ENCODE measurements around the gene STEEP1.
"Not testable (repeated sequence)": the region's sequence is repeated elsewhere in the genome, so short reads cannot be mapped to it uniquely, and the experiment has no call there.

STEEP1 gene

GRCh38 chrX:119529345-119530276 is 35.6 kb downstream of the STEEP1 start:
- no peak for DNase-seq

GRCh38 chrX:119523664-119524184 is 41.5 kb downstream of the STEEP1 start:
- no peak for DNase-seq

- no peak for DNase-seq
These were observed 44.0 kb downstream of the STEEP1 start for GRCh38 chrX:119521246-119521645.

GRCh38 chrX:119518371-119518770 is 46.8 kb downstream of the STEEP1 start:
- DNase-seq: no peak

- DNase-seq: peak; percentile 72
These were observed 49.0 kb downstream of the STEEP1 start for GRCh38 chrX:119516157-119516702.

- DNase-seq: peak; percentile 16
These were observed 52.9 kb downstream of the STEEP1 start for GRCh38 chrX:119512146-119512800.

- no peak for DNase-seq
These were observed 58.0 kb downstream of the STEEP1 start for GRCh38 chrX:119507206-119507605.

GRCh38 chrX:119505945-119506344 is 59.3 kb downstream of the STEEP1 start:
- DNase-seq: no peak

- DNase-seq: not testable (repeated sequence)
These were observed 60.1 kb downstream of the STEEP1 start for GRCh38 chrX:119505145-119505544.

GRCh38 chrX:119503484-119503861 is 61.7 kb downstream of the STEEP1 start:
- DNase-seq: no peak

GRCh38 chrX:119502727-119503483 is 62.3 kb downstream of the STEEP1 start:
- DNase-seq: peak; percentile 6

GRCh38 chrX:119501511-119502148 is 63.6 kb downstream of the STEEP1 start:
- DNase-seq: no peak

GRCh38 chrX:119500061-119500800 is 65.0 kb downstream of the STEEP1 start:
- DNase-seq: no peak

- no peak for DNase-seq
These were observed 68.0 kb downstream of the STEEP1 start for GRCh38 chrX:119497185-119497584.

- DNase-seq: no peak
These were observed 69.2 kb downstream of the STEEP1 start for GRCh38 chrX:119495734-119496726.

- DNase-seq: not testable (repeated sequence)
These were observed 71.2 kb downstream of the STEEP1 start for GRCh38 chrX:119493851-119494495.

- DNase-seq: no peak
These were observed 72.7 kb downstream of the STEEP1 start for GRCh38 chrX:119492463-119492862.

- no peak for DNase-seq
These were observed 75.8 kb downstream of the STEEP1 start for GRCh38 chrX:119489212-119490074.

- DNase-seq: no peak
These were observed 76.5 kb downstream of the STEEP1 start for GRCh38 chrX:119488749-119489148.
